WTC11 (cell line): ENCODE results near the gene C8B.

Experiments used
- ATF3 ChIP-seq: sonication (generic); formaldehyde crosslinking; conservative IDR thresholded peaks from 2 replicates; pipeline ENCODE4 v1.8.1; 2022; ENCODE audit warnings: mild to moderate bottlenecking, missing genetic modification reagents
- CTCF ChIP-seq: fragments of 200-600 bp; IDR thresholded peaks from 2 replicates; pipeline ENCODE4 v1.8.0; 2022; ENCODE audit warnings: antibody characterized with exemption
- MAX ChIP-seq: sonication (generic); formaldehyde crosslinking; IDR thresholded peaks from 2 replicates; pipeline ENCODE4 v1.8.0; 2022; ENCODE audit warnings: mild to moderate bottlenecking, missing genetic modification reagents

GRCh38 chr1:56958526-56958925 lies 7.3 kb downstream of the C8B start:
- TF ChIP-seq MAX (no peak), CTCF (no peak), ATF3 (no peak)
